Transverse colon (tissue), 3 donors: ENCODE measurements around the gene CDCP2.

Experiments
- EP300 ChIP-seq: sonication (generic); formaldehyde crosslinking; IDR thresholded peaks from one replicate; pipeline ENCODE4 v1.6.1; 2017; ENCODE audit warnings: antibody characterized with exemption, low read depth
- TF ChIP-seq, protein P1 (sequence below), 5 experiments: fragments of 200-600 bp in 3 of 5; fragments of 450-650 bp in 2 of 5; sonication (generic) in 3 of 5; IDR thresholded peaks; 1 replicate in 2 of 5; 2 replicates in 3 of 5; pipeline ENCODE4 v1.5.1; 2016 to 2017; ENCODE audit warnings: antibody characterized with exemption in 5 of 5, inconsistent platforms in 3 of 5, mild to moderate bottlenecking in 2 of 5, moderate library complexity in 1 of 5

DNA sequence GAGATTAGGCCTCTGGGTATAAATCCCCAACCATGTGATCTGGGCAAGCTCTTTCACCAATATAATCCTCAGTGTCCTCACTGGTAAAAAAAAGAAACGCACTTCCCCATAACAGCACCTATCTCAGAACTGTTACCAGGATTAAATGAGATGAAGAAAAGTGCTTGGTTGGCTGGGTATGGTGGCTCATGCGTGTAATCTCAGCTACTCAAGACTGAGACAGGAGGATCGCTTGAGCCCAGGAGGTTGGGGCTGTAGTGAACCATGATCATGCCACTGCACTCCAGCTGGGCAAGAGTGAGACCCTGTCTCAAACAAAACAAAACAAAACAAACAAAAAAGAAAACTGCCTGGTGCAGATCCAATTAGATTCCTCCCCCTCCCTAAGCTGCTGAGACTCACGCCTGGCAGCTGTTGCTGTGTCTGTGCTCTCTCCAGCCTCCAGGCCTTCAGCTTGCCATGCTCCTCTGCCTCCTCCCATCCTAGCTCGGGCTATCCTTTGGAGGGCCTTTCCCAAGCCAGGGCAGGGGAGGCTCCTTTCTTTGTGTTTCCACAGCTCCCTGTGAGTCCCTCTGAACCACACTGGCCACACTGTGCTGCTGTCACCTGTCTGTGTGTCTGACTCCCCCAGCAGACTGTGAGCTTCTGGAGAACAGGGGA, 28.0 kb upstream of the CDCP2 start:
- TF ChIP-seq, protein P1, sequence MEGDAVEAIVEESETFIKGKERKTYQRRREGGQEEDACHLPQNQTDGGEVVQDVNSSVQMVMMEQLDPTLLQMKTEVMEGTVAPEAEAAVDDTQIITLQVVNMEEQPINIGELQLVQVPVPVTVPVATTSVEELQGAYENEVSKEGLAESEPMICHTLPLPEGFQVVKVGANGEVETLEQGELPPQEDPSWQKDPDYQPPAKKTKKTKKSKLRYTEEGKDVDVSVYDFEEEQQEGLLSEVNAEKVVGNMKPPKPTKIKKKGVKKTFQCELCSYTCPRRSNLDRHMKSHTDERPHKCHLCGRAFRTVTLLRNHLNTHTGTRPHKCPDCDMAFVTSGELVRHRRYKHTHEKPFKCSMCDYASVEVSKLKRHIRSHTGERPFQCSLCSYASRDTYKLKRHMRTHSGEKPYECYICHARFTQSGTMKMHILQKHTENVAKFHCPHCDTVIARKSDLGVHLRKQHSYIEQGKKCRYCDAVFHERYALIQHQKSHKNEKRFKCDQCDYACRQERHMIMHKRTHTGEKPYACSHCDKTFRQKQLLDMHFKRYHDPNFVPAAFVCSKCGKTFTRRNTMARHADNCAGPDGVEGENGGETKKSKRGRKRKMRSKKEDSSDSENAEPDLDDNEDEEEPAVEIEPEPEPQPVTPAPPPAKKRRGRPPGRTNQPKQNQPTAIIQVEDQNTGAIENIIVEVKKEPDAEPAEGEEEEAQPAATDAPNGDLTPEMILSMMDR (IDR thresholded peaks at IDR 0.05): no peak
- TF ChIP-seq EP300: no peak
